ENCODE results near the gene TRIM15. TPM values are rescaled to one million over a fixed set of nuclear protein-coding genes. Genes with fewer than 3 reads are reported as not detected.
"Not testable (repeated sequence)": the region's sequence is repeated elsewhere in the genome, so short reads cannot be mapped to it uniquely, and the experiment has no call there.

Gene TRIM15
- polyA plus RNA-seq, 1 donor, result 51.7 TPM

- peak in 1 of 2 donors; percentile 33 for DNase-seq
- WGBS (ENCODE audit: insufficient coverage, low lambda C conversion rate), result 93% methylated on average over 5 of the region's 12 CpGs
- H3K27ac ChIP-seq (ENCODE audit: low read length), result peak overlapping the region; percentile 97
- no peaks in the 10 kb centered on the region for H3K27me3 ChIP-seq (ENCODE audit: control insufficient read depth, insufficient read depth, low read length)
- H3K4me3 ChIP-seq (ENCODE audit: low read length), result no peak overlapping the region
- peaks cover 7% of the 10 kb centered on the region for H3K36me3 ChIP-seq (ENCODE audit: control insufficient read depth, insufficient read depth, low read length)
- peaks cover 9% of the 10 kb centered on the region for H3K4me1 ChIP-seq (ENCODE audit: control insufficient read depth, insufficient read depth, low read length)
- peaks cover 5% of the 10 kb centered on the region for H3K9me3 ChIP-seq (ENCODE audit: control insufficient read depth, low read depth, low read length)
Observed at GRCh38 chr6:30162265-30163089, 869 bp upstream of the TRIM15 start.

- peak overlapping the region; percentile 60 for H3K4me3 ChIP-seq (ENCODE audit: low read length)
- peaks cover 5% of the 10 kb centered on the region for H3K9me3 ChIP-seq (ENCODE audit: control insufficient read depth, low read depth, low read length)
- peak in 1 of 2 donors; percentile 42 for DNase-seq
- H3K4me1 ChIP-seq (ENCODE audit: control insufficient read depth, insufficient read depth, low read length), result peaks cover 9% of the 10 kb centered on the region
- 60% methylated on average over 1 of the region's 16 CpGs for WGBS (ENCODE audit: insufficient coverage, low lambda C conversion rate)
- peak overlapping the region; percentile 97 for H3K27ac ChIP-seq (ENCODE audit: low read length)
- no peaks in the 10 kb centered on the region for H3K27me3 ChIP-seq (ENCODE audit: control insufficient read depth, insufficient read depth, low read length)
- H3K36me3 ChIP-seq (ENCODE audit: control insufficient read depth, insufficient read depth, low read length), result peaks cover 23% of the 10 kb centered on the region
Observed at GRCh38 chr6:30163918-30164654, 740 bp downstream of the TRIM15 start.

- DNase-seq, result no peak
- 83% methylated on average over 1 of the region's 4 CpGs for WGBS (ENCODE audit: insufficient coverage, low lambda C conversion rate)
- H3K4me3 ChIP-seq (ENCODE audit: low read length), result peak overlapping the region; percentile 60
- no peaks in the 10 kb centered on the region for H3K27me3 ChIP-seq (ENCODE audit: control insufficient read depth, insufficient read depth, low read length)
- H3K9me3 ChIP-seq (ENCODE audit: control insufficient read depth, low read depth, low read length), result peaks cover 5% of the 10 kb centered on the region
- H3K36me3 ChIP-seq (ENCODE audit: control insufficient read depth, insufficient read depth, low read length), result peaks cover 24% of the 10 kb centered on the region
- peaks cover 10% of the 10 kb centered on the region for H3K4me1 ChIP-seq (ENCODE audit: control insufficient read depth, insufficient read depth, low read length)
- H3K27ac ChIP-seq (ENCODE audit: low read length), result peak overlapping the region; percentile 97
Observed at GRCh38 chr6:30164714-30165113, 1.4 kb downstream of the TRIM15 start.

GRCh38 chr6:30165238-30165637 lies 1.9 kb downstream of the TRIM15 start:
- not testable (repeated sequence) for H3K27ac ChIP-seq (ENCODE audit: low read length); H3K9me3 ChIP-seq (ENCODE audit: control insufficient read depth, low read depth, low read length); H3K4me3 ChIP-seq (ENCODE audit: low read length); DNase-seq; H3K27me3 ChIP-seq (ENCODE audit: control insufficient read depth, insufficient read depth, low read length)
- peaks cover 12% of the 10 kb centered on the region for H3K4me1 ChIP-seq (ENCODE audit: control insufficient read depth, insufficient read depth, low read length)
- no CpG with 5 or more reads among the region's 1 CpG for WGBS (ENCODE audit: insufficient coverage, low lambda C conversion rate)
- H3K36me3 ChIP-seq (ENCODE audit: control insufficient read depth, insufficient read depth, low read length), result peaks cover 24% of the 10 kb centered on the region

- Histone ChIP-seq H3K27ac (ENCODE audit: low read length) (no peak overlapping the region), H3K4me1 (ENCODE audit: control insufficient read depth, insufficient read depth, low read length) (peaks cover 18% of the 10 kb centered on the region), H3K36me3 (ENCODE audit: control insufficient read depth, insufficient read depth, low read length) (peaks cover 31% of the 10 kb centered on the region), H3K27me3 (ENCODE audit: control insufficient read depth, insufficient read depth, low read length) (peaks cover 8% of the 10 kb centered on the region), H3K9me3 (ENCODE audit: control insufficient read depth, low read depth, low read length) (peaks cover 5% of the 10 kb centered on the region), H3K4me3 (ENCODE audit: low read length) (no peak overlapping the region)
- no peak for DNase-seq
- no CpG with 5 or more reads among the region's 6 CpGs for WGBS (ENCODE audit: insufficient coverage, low lambda C conversion rate)
Observed at GRCh38 chr6:30167101-30167500, 3.8 kb downstream of the TRIM15 start.

GRCh38 chr6:30168741-30169140 lies 5.4 kb downstream of the TRIM15 start:
- peaks cover 1% of the 10 kb centered on the region for H3K9me3 ChIP-seq (ENCODE audit: control insufficient read depth, low read depth, low read length)
- H3K27ac ChIP-seq (ENCODE audit: low read length), result no peak overlapping the region
- H3K36me3 ChIP-seq (ENCODE audit: control insufficient read depth, insufficient read depth, low read length), result peaks cover 31% of the 10 kb centered on the region
- DNase-seq, result no peak
- peaks cover 15% of the 10 kb centered on the region for H3K27me3 ChIP-seq (ENCODE audit: control insufficient read depth, insufficient read depth, low read length)
- peaks cover 17% of the 10 kb centered on the region for H3K4me1 ChIP-seq (ENCODE audit: control insufficient read depth, insufficient read depth, low read length)
- no CpG with 5 or more reads among the region's 1 CpG for WGBS (ENCODE audit: insufficient coverage, low lambda C conversion rate)
- H3K4me3 ChIP-seq (ENCODE audit: low read length), result no peak overlapping the region

- peak in 1 of 2 donors; percentile 56 for DNase-seq
- Histone ChIP-seq H3K9me3 (ENCODE audit: control insufficient read depth, low read depth, low read length) (no peaks in the 10 kb centered on the region), H3K27me3 (ENCODE audit: control insufficient read depth, insufficient read depth, low read length) (peaks cover 16% of the 10 kb centered on the region), H3K36me3 (ENCODE audit: control insufficient read depth, insufficient read depth, low read length) (peaks cover 31% of the 10 kb centered on the region), H3K4me1 (ENCODE audit: control insufficient read depth, insufficient read depth, low read length) (peaks cover 15% of the 10 kb centered on the region), H3K27ac (ENCODE audit: low read length) (no peak overlapping the region), H3K4me3 (ENCODE audit: low read length) (no peak overlapping the region)
- 14% methylated on average over 1 of the region's 7 CpGs for WGBS (ENCODE audit: insufficient coverage, low lambda C conversion rate)
Observed at GRCh38 chr6:30169658-30170614, 6.6 kb downstream of the TRIM15 start.

- H3K27me3 ChIP-seq (ENCODE audit: control insufficient read depth, insufficient read depth, low read length), result peaks cover 21% of the 10 kb centered on the region
- peaks cover 30% of the 10 kb centered on the region for H3K36me3 ChIP-seq (ENCODE audit: control insufficient read depth, insufficient read depth, low read length)
- H3K9me3 ChIP-seq (ENCODE audit: control insufficient read depth, low read depth, low read length), result no peaks in the 10 kb centered on the region
- peaks cover 15% of the 10 kb centered on the region for H3K4me1 ChIP-seq (ENCODE audit: control insufficient read depth, insufficient read depth, low read length)
- peak overlapping the region; percentile 72 for H3K27ac ChIP-seq (ENCODE audit: low read length)
- WGBS (ENCODE audit: insufficient coverage, low lambda C conversion rate), result no CpG with 5 or more reads among the region's 62 CpGs
- H3K4me3 ChIP-seq (ENCODE audit: low read length), result peak overlapping the region; percentile 9
- DNase-seq, result peak in 1 of 2 donors; percentile 39
Observed at GRCh38 chr6:30171677-30172471, 8.5 kb downstream of the TRIM15 start.

- H3K4me1 ChIP-seq (ENCODE audit: control insufficient read depth, insufficient read depth, low read length), result peaks cover 15% of the 10 kb centered on the region
- H3K9me3 ChIP-seq (ENCODE audit: control insufficient read depth, low read depth, low read length), result no peaks in the 10 kb centered on the region
- no CpG with 5 or more reads among the region's 4 CpGs for WGBS (ENCODE audit: insufficient coverage, low lambda C conversion rate)
- H3K36me3 ChIP-seq (ENCODE audit: control insufficient read depth, insufficient read depth, low read length), result peaks cover 22% of the 10 kb centered on the region
- no peak overlapping the region for H3K4me3 ChIP-seq (ENCODE audit: low read length)
- H3K27me3 ChIP-seq (ENCODE audit: control insufficient read depth, insufficient read depth, low read length), result peaks cover 21% of the 10 kb centered on the region
- peak; percentile 67 to 76 for DNase-seq
- H3K27ac ChIP-seq (ENCODE audit: low read length), result peak overlapping the region; percentile 72
Observed at GRCh38 chr6:30172681-30173080, 9.3 kb downstream of the TRIM15 start.
